ENCODE measurements around the gene RNF125.
"Not testable (repeated sequence)": the region's sequence is repeated elsewhere in the genome, so short reads cannot be mapped to it uniquely, and the experiment has no call there.

RNF125 gene

GRCh38 chr18:32018331-32019250 lies at the start of gene RNF125:
TSS of gene RNF125 (plus strand) at chr18:32018825. CDS start at chr18:32018864, 39 bp downstream.
- DNase-seq (ENCODE audit: low read depth in 2 of 2): peak; percentile 80 to 87

GRCh38 chr18:31970617-31971016 lies 48.0 kb upstream of the RNF125 start:
- DNase-seq (ENCODE audit: low read depth in 2 of 2): no peak

- no peak for DNase-seq (ENCODE audit: low read depth in 2 of 2)
These were observed 44.6 kb upstream of the RNF125 start for GRCh38 chr18:31973929-31974546.

GRCh38 chr18:31976242-31976641 lies 42.4 kb upstream of the RNF125 start:
- no peak for DNase-seq (ENCODE audit: low read depth in 2 of 2)

- peak in 1 of 2 donors; percentile 8 for DNase-seq (ENCODE audit: low read depth in 2 of 2)
These were observed 41.3 kb upstream of the RNF125 start for GRCh38 chr18:31977270-31977872.

GRCh38 chr18:31978616-31979015 lies 40.0 kb upstream of the RNF125 start:
- no peak for DNase-seq (ENCODE audit: low read depth in 2 of 2)

- no peak for DNase-seq (ENCODE audit: low read depth in 2 of 2)
These were observed 38.9 kb upstream of the RNF125 start for GRCh38 chr18:31979714-31980113.

- no peak for DNase-seq (ENCODE audit: low read depth in 2 of 2)
These were observed 37.8 kb upstream of the RNF125 start for GRCh38 chr18:31980863-31981262.

GRCh38 chr18:31983020-31983419 lies 35.6 kb upstream of the RNF125 start:
- DNase-seq (ENCODE audit: low read depth in 2 of 2): no peak

GRCh38 chr18:31983976-31984375 lies 34.6 kb upstream of the RNF125 start:
- DNase-seq (ENCODE audit: low read depth in 2 of 2): no peak

- no peak for DNase-seq (ENCODE audit: low read depth in 2 of 2)
These were observed 27.8 kb upstream of the RNF125 start for GRCh38 chr18:31990823-31991222.

- DNase-seq (ENCODE audit: low read depth in 2 of 2): no peak
These were observed 22.6 kb upstream of the RNF125 start for GRCh38 chr18:31996007-31996406.

GRCh38 chr18:31998880-31999412 lies 19.7 kb upstream of the RNF125 start:
- no peak for DNase-seq (ENCODE audit: low read depth in 2 of 2)

- DNase-seq (ENCODE audit: low read depth in 2 of 2): not testable (repeated sequence)
These were observed 17.5 kb upstream of the RNF125 start for GRCh38 chr18:32001141-32001540.

GRCh38 chr18:32003822-32004221 lies 14.8 kb upstream of the RNF125 start:
- DNase-seq (ENCODE audit: low read depth in 2 of 2): not testable (repeated sequence)

GRCh38 chr18:32010124-32010721 lies 8.4 kb upstream of the RNF125 start:
- no peak for DNase-seq (ENCODE audit: low read depth in 2 of 2)

GRCh38 chr18:32011193-32011592 lies 7.4 kb upstream of the RNF125 start:
- DNase-seq (ENCODE audit: low read depth in 2 of 2): no peak

GRCh38 chr18:32019251-32019948 lies 775 bp downstream of the RNF125 start:
- DNase-seq (ENCODE audit: low read depth in 2 of 2): no peak

- DNase-seq (ENCODE audit: low read depth in 2 of 2): peak in 1 of 2 donors; percentile 61
These were observed 1.5 kb downstream of the RNF125 start for GRCh38 chr18:32019949-32020625.

GRCh38 chr18:32021756-32022564 lies 3.3 kb downstream of the RNF125 start:
- no peak for DNase-seq (ENCODE audit: low read depth in 2 of 2)

Data from stimulated activated CD8-positive, alpha-beta memory T cell treated with anti-CD3 and anti-CD28 coated beads, Interleukin-15, amount 100 ng/mL, for 48 hours (primary cell).